Endodermal cell (in vitro differentiated cells): ENCODE results near the gene AHSA1. TPM values are rescaled to one million over a fixed set of nuclear protein-coding genes. Genes with fewer than 3 reads are reported as not detected.
"Not testable (repeated sequence)": the region's sequence is repeated elsewhere in the genome, so short reads cannot be mapped to it uniquely, and the experiment has no call there.

Experiments used
- DNase-seq: peaks from one replicate; pipeline ENCODE4 v3.0.0-alpha.2; 2017
- H3K27ac ChIP-seq: 2 replicates; pipeline ENCODE4 v1.5.1; 2013; ENCODE audit warnings: mild to moderate bottlenecking, low read depth, low read length, moderate library complexity
- H3K27me3 ChIP-seq: 2 replicates; pipeline ENCODE4 v1.6.1; 2013; ENCODE audit warnings: mild to moderate bottlenecking, low read length, moderate library complexity; ENCODE audit not compliant: insufficient read depth, control insufficient read depth, poor library complexity, severe bottlenecking
- H3K36me3 ChIP-seq: 2 replicates; pipeline ENCODE4 v1.7.0; 2013; ENCODE audit warnings: mild to moderate bottlenecking, low read length, moderate library complexity; ENCODE audit not compliant: control insufficient read depth, insufficient read depth
- H3K4me1 ChIP-seq: one replicate; pipeline ENCODE4 v1.7.0; 2013; ENCODE audit warnings: low read length; ENCODE audit not compliant: control insufficient read depth, insufficient read depth
- H3K4me3 ChIP-seq: 2 replicates; pipeline ENCODE4 v1.5.1; 2013; ENCODE audit warnings: mild to moderate bottlenecking, low read length, moderate library complexity
- H3K9ac ChIP-seq: 2 replicates; pipeline ENCODE4 v1.6.1; 2013; ENCODE audit warnings: mild to moderate bottlenecking, low read length, moderate library complexity; ENCODE audit not compliant: poor library complexity, severe bottlenecking; ENCODE audit errors: extremely low read depth
- H3K9me3 ChIP-seq: 2 replicates; pipeline ENCODE4 v1.6.1; 2013; ENCODE audit warnings: mild to moderate bottlenecking, low read length, moderate library complexity; ENCODE audit not compliant: control insufficient read depth
- H3K27ac Mint-ChIP-seq: 2 replicates; pipeline ENCODE4 v1.8.0; 2020; ENCODE audit warnings: mixed read lengths
- H3K27me3 Mint-ChIP-seq: 2 replicates; pipeline ENCODE4 v1.8.0; 2021; ENCODE audit warnings: mild to moderate bottlenecking, mixed read lengths; ENCODE audit not compliant: insufficient read depth
- H3K36me3 Mint-ChIP-seq: 2 replicates; pipeline ENCODE4 v1.8.0; 2020; ENCODE audit warnings: low read depth, mixed read lengths
- H3K4me1 Mint-ChIP-seq: 2 replicates; pipeline ENCODE4 v1.8.0; 2020; ENCODE audit warnings: mixed read lengths
- H3K4me3 Mint-ChIP-seq: 2 replicates; pipeline ENCODE4 v1.8.0; 2020; ENCODE audit warnings: mild to moderate bottlenecking, moderate library complexity, mixed read lengths
- H3K9me3 Mint-ChIP-seq: 2 replicates; pipeline ENCODE4 v1.8.0; 2020; ENCODE audit warnings: mild to moderate bottlenecking, mixed read lengths
- CTCF ChIP-seq: fragments of 200-600 bp; sonication (generic); conservative IDR thresholded peaks from 2 replicates; pipeline ENCODE4 v1.5.0; 2021; ENCODE audit warnings: antibody characterized with exemption, mild to moderate bottlenecking
- WGBS, 2 experiments: methylation state at CpG; one replicate each; pipeline versions ENCODE4 v1.1.5 to v1.1.7; 2013; ENCODE audit warnings: missing lambda C conversion rate in 2 of 2, mixed read lengths in 1 of 2; ENCODE audit not compliant: insufficient coverage in 1 of 2, insufficient read length in 1 of 2; 5-methylcytosine and 5-hydroxymethylcytosine counted together
- long read RNA-seq, 4 experiments: library from polyadenylated mRNA in 2 of 4; library from RNA in 1 of 4; library from capped mRNA in 1 of 4; stranded (forward) in 3 of 4; unstranded in 1 of 4; transcript quantifications; one replicate each; pipeline ENCODE4 v2.0.0, GENCODE V29; 2020 to 2021; ENCODE audit warnings: inconsistent platforms in 1 of 4
- polyA plus RNA-seq, 2 experiments: library from polyadenylated mRNA; stranded (reverse); fragments of 50-300 nt; gene quantifications; one replicate each; pipeline ENCODE4 v1.2.3, GENCODE V29; 2013
- total RNA-seq, 2 donors: library from RNA; stranded (reverse); fragmentation: NEBNext Ultra II Directional in 1 of 2; extraction: Animal tissue kit (Norgen Biotek cat#: 25700) in 1 of 2; gene quantifications; 2 replicates in 1 of 2; 3 replicates in 1 of 2; pipeline ENCODE4 v1.2.1, GENCODE V29; 2021

The AHSA1 gene
- 100 to 1,000 TPM; 151 to 178 TPM for total RNA-seq
- 97.6 TPM for polyA plus RNA-seq (2013, experiment 1 of 2)
- 99.0 TPM for polyA plus RNA-seq (2013, experiment 2 of 2)
- long read RNA-seq, experiment 1, transcript AHSA1-201 (9 exons, 1,402 nt) = major isoform, 46 of 67 reads
- long read RNA-seq, experiment 1, partial matches to known transcripts = 11 of 67 reads
- long read RNA-seq, experiment 1, other reads (novel, unspliced or antisense) = 8 of 67 reads
- long read RNA-seq, experiment 2, transcript AHSA1-201 (9 exons, 1,402 nt) = major isoform, 81 of 88 reads
- long read RNA-seq, experiment 2, partial matches to known transcripts = 4 of 88 reads
- long read RNA-seq, experiment 2, other reads (novel, unspliced or antisense) = 2 of 88 reads
- long read RNA-seq, experiment 3, transcript AHSA1-201 (9 exons, 1,402 nt) = major isoform, 362 of 377 reads
- long read RNA-seq, experiment 3, partial matches to known transcripts = 0 of 377 reads
- long read RNA-seq, experiment 3, other reads (novel, unspliced or antisense) = 8 of 377 reads
- long read RNA-seq, experiment 4, transcript AHSA1-201 (9 exons, 1,402 nt) = major isoform, 177 of 191 reads
- long read RNA-seq, experiment 4, partial matches to known transcripts = 2 of 191 reads
- long read RNA-seq, experiment 4, other reads (novel, unspliced or antisense) = 5 of 191 reads

- Histone ChIP-seq H3K9me3 (no peaks in the 10 kb centered on the region), H3K27ac (peak within 1 kb of the TSS; percentile 84), H3K36me3 (peaks cover 32% of the 10 kb centered on the region), H3K9ac (peak within 1 kb of the TSS; percentile 67), H3K4me1 (peaks cover 9% of the 10 kb centered on the region), H3K4me3 (peak within 1 kb of the TSS; percentile 97), H3K27me3 (no peaks in the 10 kb centered on the region)
- H3K27ac Mint-ChIP-seq = peak within 1 kb of the TSS; percentile 99
- H3K36me3 Mint-ChIP-seq = peaks cover 36% of the 10 kb centered on the region
- peaks cover 23% of the 10 kb centered on the region for H3K4me1 Mint-ChIP-seq
- no peak for TF ChIP-seq CTCF
- 0% methylated on average over 27 to 50 of the region's 50 CpGs for WGBS, 2 experiments
- peak within 1 kb of the TSS; percentile 94 for H3K4me3 Mint-ChIP-seq
- no peaks in the 10 kb centered on the region for H3K27me3 Mint-ChIP-seq
- no peaks in the 10 kb centered on the region for H3K9me3 Mint-ChIP-seq
- DNase-seq = peak; percentile 98
Measured at GRCh38 chr14:77457522-77458248, at the start of gene AHSA1, which contains the start of gene VIPAS39. TSS of gene AHSA1 (plus strand) at chr14:77458093. CDS start at chr14:77458190, 97 bp downstream. TSS of gene VIPAS39 (minus strand) at chr14:77457601. CDS start at chr14:77454102, 3,499 bp downstream.

GRCh38 chr14:77409131-77409533 is 48.8 kb upstream of the AHSA1 start:
- Mint-ChIP-seq H3K4me3 (no peak overlapping the region), H3K36me3 (peaks cover 2% of the 10 kb centered on the region), H3K4me1 (peaks cover 7% of the 10 kb centered on the region), H3K27ac (no peak overlapping the region), H3K9me3 (peaks cover 1% of the 10 kb centered on the region), H3K27me3 (no peaks in the 10 kb centered on the region)
- Histone ChIP-seq H3K4me3 (no peak overlapping the region), H3K27ac (no peak overlapping the region), H3K27me3 (no peaks in the 10 kb centered on the region), H3K9me3 (no peaks in the 10 kb centered on the region), H3K4me1 (no peaks in the 10 kb centered on the region), H3K9ac (no peak overlapping the region), H3K36me3 (no peaks in the 10 kb centered on the region)
- peak; percentile 78 for TF ChIP-seq CTCF
- 23 to 36% methylated on average over 3 of the region's 3 CpGs for WGBS, 2 experiments
- peak; percentile 71 for DNase-seq

GRCh38 chr14:77415403-77416030 is 42.4 kb upstream of the AHSA1 start:
- not testable (repeated sequence) for H3K9ac ChIP-seq, H3K36me3 ChIP-seq, H3K27me3 ChIP-seq, H3K4me3 Mint-ChIP-seq, H3K4me1 ChIP-seq, H3K27ac Mint-ChIP-seq, H3K27me3 Mint-ChIP-seq, H3K4me3 ChIP-seq, H3K27ac ChIP-seq, H3K4me1 Mint-ChIP-seq, DNase-seq
- peaks cover 34% of the 10 kb centered on the region for H3K9me3 Mint-ChIP-seq
- 89 to 100% methylated on average over 2 to 10 of the region's 10 CpGs for WGBS, 2 experiments
- H3K36me3 Mint-ChIP-seq = peaks cover 12% of the 10 kb centered on the region
- H3K9me3 ChIP-seq = peaks cover 32% of the 10 kb centered on the region

- H3K27ac ChIP-seq = not testable (repeated sequence)
- H3K36me3 Mint-ChIP-seq = peaks cover 17% of the 10 kb centered on the region
Measured at GRCh38 chr14:77416098-77416497, 41.8 kb upstream of the AHSA1 start.

More at GRCh38 chr14:77416098-77416497, 41.8 kb upstream of the AHSA1 start:
- H3K4me1 Mint-ChIP-seq, H3K9ac ChIP-seq, H3K4me3 Mint-ChIP-seq, H3K36me3 ChIP-seq, H3K4me3 ChIP-seq, H3K4me1 ChIP-seq, H3K27ac Mint-ChIP-seq, H3K27me3 ChIP-seq, DNase-seq, H3K27me3 Mint-ChIP-seq: not testable (repeated sequence)
- peaks cover 37% of the 10 kb centered on the region for H3K9me3 ChIP-seq
- 100% methylated on average over 1 of the region's 3 CpGs; no CpG with 5 or more reads in 1 of the 2 experiments for WGBS, 2 experiments
- H3K9me3 Mint-ChIP-seq = peaks cover 37% of the 10 kb centered on the region
